ENCODE measurements around the gene TTLL8.

DNA sequence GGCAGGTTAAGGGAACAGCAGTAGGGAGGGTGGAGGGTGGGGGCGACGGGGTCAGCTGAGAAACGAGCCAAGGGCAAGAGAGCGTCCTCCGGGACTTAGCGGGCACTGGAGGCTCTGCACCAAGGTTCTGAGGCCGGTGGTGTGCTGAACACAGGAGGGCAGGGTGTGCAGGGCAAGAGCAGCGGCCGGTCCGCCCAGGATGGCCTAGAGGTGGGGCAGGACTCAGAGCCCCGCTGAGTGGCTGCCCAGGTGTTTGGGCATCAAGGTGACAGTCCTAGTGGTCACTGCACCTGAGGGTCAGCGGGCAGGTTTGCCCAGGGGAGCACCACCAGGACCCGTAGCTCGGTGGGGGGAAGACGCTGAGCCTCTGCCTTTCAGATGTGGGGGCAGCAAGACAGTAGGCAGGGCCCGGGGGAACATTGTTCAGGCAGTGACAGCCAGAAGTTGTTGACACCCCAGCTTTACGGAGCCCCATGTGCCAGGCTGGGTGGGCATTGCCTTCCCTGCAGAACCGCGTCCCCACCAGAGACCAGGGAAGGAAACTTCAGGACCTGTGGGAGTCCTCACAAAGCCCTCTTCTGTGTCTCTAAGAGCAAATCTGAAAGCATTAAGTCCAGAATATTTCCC is 4.5 kb upstream of the TTLL8 start:
- TF ChIP-seq, protein P1, sequence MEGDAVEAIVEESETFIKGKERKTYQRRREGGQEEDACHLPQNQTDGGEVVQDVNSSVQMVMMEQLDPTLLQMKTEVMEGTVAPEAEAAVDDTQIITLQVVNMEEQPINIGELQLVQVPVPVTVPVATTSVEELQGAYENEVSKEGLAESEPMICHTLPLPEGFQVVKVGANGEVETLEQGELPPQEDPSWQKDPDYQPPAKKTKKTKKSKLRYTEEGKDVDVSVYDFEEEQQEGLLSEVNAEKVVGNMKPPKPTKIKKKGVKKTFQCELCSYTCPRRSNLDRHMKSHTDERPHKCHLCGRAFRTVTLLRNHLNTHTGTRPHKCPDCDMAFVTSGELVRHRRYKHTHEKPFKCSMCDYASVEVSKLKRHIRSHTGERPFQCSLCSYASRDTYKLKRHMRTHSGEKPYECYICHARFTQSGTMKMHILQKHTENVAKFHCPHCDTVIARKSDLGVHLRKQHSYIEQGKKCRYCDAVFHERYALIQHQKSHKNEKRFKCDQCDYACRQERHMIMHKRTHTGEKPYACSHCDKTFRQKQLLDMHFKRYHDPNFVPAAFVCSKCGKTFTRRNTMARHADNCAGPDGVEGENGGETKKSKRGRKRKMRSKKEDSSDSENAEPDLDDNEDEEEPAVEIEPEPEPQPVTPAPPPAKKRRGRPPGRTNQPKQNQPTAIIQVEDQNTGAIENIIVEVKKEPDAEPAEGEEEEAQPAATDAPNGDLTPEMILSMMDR (conservative IDR thresholded peaks at IDR 0.05 in 1 of 2, IDR thresholded peaks at IDR 0.05 in 1 of 2; ENCODE audit: low read depth in 1 of 2, low read length in 2 of 2) = no peak
- TF ChIP-seq EZH2 (IDR thresholded peaks at IDR 0.05; ENCODE audit: low read length, missing control alignments) = no peak

Data from fibroblast of lung (primary cell).